HG03135 (cell line): ENCODE results near the gene CCNI2.
A peak's percentile ranks its signal among the peaks of the same experiment; 100 is the strongest.

Experiments used
- ATAC-seq: cut with Tn5 transposase; IDR thresholded peaks from one replicate; pipeline ENCODE4 v1.9.1; 2021; ENCODE audit warnings: mild to moderate bottlenecking, moderate library complexity; ENCODE audit not compliant: unreplicated experiment

CCNI2 gene

GRCh38 chr5:132749506-132749905, 2.3 kb downstream of the CCNI2 start:
- no peak for ATAC-seq

- ATAC-seq: peak; percentile 49
Measured at GRCh38 chr5:132750471-132751230, 3.4 kb downstream of the CCNI2 start.

GRCh38 chr5:132751444-132751843, 4.2 kb downstream of the CCNI2 start:
- ATAC-seq: peak; percentile 43

GRCh38 chr5:132751971-132752580, 4.8 kb downstream of the CCNI2 start:
- ATAC-seq: no peak

- ATAC-seq: no peak
Measured at GRCh38 chr5:132752581-132753125, 5.4 kb downstream of the CCNI2 start.

- no peak for ATAC-seq
Measured at GRCh38 chr5:132753135-132753987, 6.1 kb downstream of the CCNI2 start.

GRCh38 chr5:132754111-132754510, 6.9 kb downstream of the CCNI2 start:
- ATAC-seq: no peak

GRCh38 chr5:132754947-132755346, 7.7 kb downstream of the CCNI2 start:
- no peak for ATAC-seq

GRCh38 chr5:132756542-132756941, 9.3 kb downstream of the CCNI2 start:
- no peak for ATAC-seq

- ATAC-seq: no peak
Measured at GRCh38 chr5:132758451-132758850, 11.2 kb downstream of the CCNI2 start.

GRCh38 chr5:132759114-132760048, 12.2 kb downstream of the CCNI2 start:
- ATAC-seq: no peak

GRCh38 chr5:132760049-132760420, 12.8 kb downstream of the CCNI2 start:
- ATAC-seq: no peak

- no peak for ATAC-seq
Measured at GRCh38 chr5:132760601-132761317, 13.5 kb downstream of the CCNI2 start.

GRCh38 chr5:132761321-132762240, 14.4 kb downstream of the CCNI2 start:
- ATAC-seq: no peak

GRCh38 chr5:132762246-132763000, 15.2 kb downstream of the CCNI2 start:
- no peak for ATAC-seq

- no peak for ATAC-seq
Measured at GRCh38 chr5:132763181-132764036, 16.2 kb downstream of the CCNI2 start.

GRCh38 chr5:132764051-132764450, 16.8 kb downstream of the CCNI2 start:
- no peak for ATAC-seq
